Panc1 (cell line): ENCODE results near the gene CXCL16.
"Not testable (repeated sequence)": the region's sequence is repeated elsewhere in the genome, so short reads cannot be mapped to it uniquely, and the experiment has no call there.

ENCODE experiments used
- CTCF ChIP-seq: fragments of 450-650 bp; IDR thresholded peaks from 2 replicates; pipeline ENCODE4 v1.5.1; 2017; ENCODE audit warnings: mild to moderate bottlenecking
- POLR2AphosphoS5 ChIP-seq: IDR thresholded peaks from 2 replicates; pipeline ENCODE4 v1.6.1; 2012; ENCODE audit warnings: mild to moderate bottlenecking, low read depth, low read length, moderate library complexity
- REST ChIP-seq, 2 experiments: IDR thresholded peaks; 2 replicates each; pipeline ENCODE4 v1.6.1; 2011 to 2012; ENCODE audit warnings: low read depth in 2 of 2, control low read depth in 1 of 2, low read length in 1 of 2, mild to moderate bottlenecking in 1 of 2, moderate library complexity in 1 of 2; ENCODE audit not compliant: insufficient read depth in 1 of 2
- SIN3A ChIP-seq: IDR thresholded peaks from 2 replicates; pipeline ENCODE4 v1.6.1; 2012; ENCODE audit warnings: low read depth, mild to moderate bottlenecking, low read length, moderate library complexity, borderline replicate concordance; ENCODE audit not compliant: insufficient read depth
- TCF7L2 ChIP-seq: IDR thresholded peaks from 2 replicates; pipeline ENCODE4 v1.6.1; 2011; ENCODE audit warnings: mild to moderate bottlenecking, low read depth, low read length, inconsistent platforms

- not testable (repeated sequence) for TF ChIP-seq CTCF; TCF7L2; POLR2AphosphoS5; SIN3A; REST (IDR thresholded peaks at IDR 0.05; ENCODE audit: insufficient read depth in 1 of 2, low read depth in 2 of 2, low read length in 1 of 2)
These were observed 49.9 kb downstream of the CXCL16 start for GRCh38 chr17:4689872-4690271.
